Suprapubic skin (tissue), 4 donors: ENCODE results near the gene SLC25A10. TPM values are rescaled to one million over a fixed set of nuclear protein-coding genes. Genes with fewer than 3 reads are reported as not detected.

ENCODE experiments used
- DNase-seq, 2 donors: peaks; one replicate each; pipeline ENCODE4 v3.0.0-alpha.2; 2019; ENCODE audit warnings: low spot score in 2 of 2
- H3K27ac ChIP-seq: fragments of 200-600 bp; sonication (generic); one replicate; pipeline ENCODE4 v1.5.1; 2019
- H3K27me3 ChIP-seq: fragments of 200-600 bp; sonication (generic); one replicate; pipeline ENCODE4 v1.5.1; 2019
- H3K36me3 ChIP-seq: fragments of 200-600 bp; sonication (generic); one replicate; pipeline ENCODE4 v1.5.1; 2019
- H3K4me1 ChIP-seq: fragments of 200-600 bp; sonication (generic); one replicate; pipeline ENCODE4 v1.5.1; 2019
- H3K4me3 ChIP-seq: fragments of 200-600 bp; sonication (generic); one replicate; pipeline ENCODE4 v1.5.1; 2019; ENCODE audit warnings: mild to moderate bottlenecking
- H3K9me3 ChIP-seq: fragments of 200-600 bp; sonication (generic); one replicate; pipeline ENCODE4 v1.5.1; 2019
- EP300 ChIP-seq: sonication (generic); formaldehyde crosslinking; IDR thresholded peaks from one replicate; pipeline ENCODE4 v1.6.1; 2017; ENCODE audit warnings: antibody characterized with exemption
- POLR2A ChIP-seq, 2 donors: fragments of 450-650 bp; IDR thresholded peaks; one replicate each; pipeline ENCODE4 v1.6.1; 2017; ENCODE audit warnings: antibody characterized with exemption in 2 of 2, mild to moderate bottlenecking in 2 of 2, moderate library complexity in 2 of 2
- POLR2AphosphoS5 ChIP-seq, 3 donors: sonication (generic); formaldehyde crosslinking; IDR thresholded peaks; one replicate each; pipeline ENCODE4 v1.6.1; 2017; ENCODE audit warnings: antibody characterized with exemption in 3 of 3
- WGBS: methylation state at CpG from one replicate; pipeline ENCODE4 v1.1.5; 2018; 5-methylcytosine and 5-hydroxymethylcytosine counted together
- total RNA-seq, 4 donors: library from RNA; depleted of rRNA; stranded (reverse); fragments of >200 nt; gene quantifications; one replicate each; pipeline ENCODE4 v1.1.0, GENCODE V29; 2016
- TF ChIP-seq, protein P1 (sequence below), 2 donors: fragments of 200-600 bp in 1 of 2; fragments of 450-650 bp in 1 of 2; sonication (generic) in 1 of 2; IDR thresholded peaks; one replicate each; pipeline ENCODE4 v1.5.1; 2016 to 2019; ENCODE audit warnings: antibody characterized with exemption in 2 of 2, mild to moderate bottlenecking in 1 of 2, moderate library complexity in 1 of 2

The SLC25A10 gene
- total RNA-seq: 10 to 100 TPM; 14.1 to 32.0 (median 16.9) TPM

DNA sequence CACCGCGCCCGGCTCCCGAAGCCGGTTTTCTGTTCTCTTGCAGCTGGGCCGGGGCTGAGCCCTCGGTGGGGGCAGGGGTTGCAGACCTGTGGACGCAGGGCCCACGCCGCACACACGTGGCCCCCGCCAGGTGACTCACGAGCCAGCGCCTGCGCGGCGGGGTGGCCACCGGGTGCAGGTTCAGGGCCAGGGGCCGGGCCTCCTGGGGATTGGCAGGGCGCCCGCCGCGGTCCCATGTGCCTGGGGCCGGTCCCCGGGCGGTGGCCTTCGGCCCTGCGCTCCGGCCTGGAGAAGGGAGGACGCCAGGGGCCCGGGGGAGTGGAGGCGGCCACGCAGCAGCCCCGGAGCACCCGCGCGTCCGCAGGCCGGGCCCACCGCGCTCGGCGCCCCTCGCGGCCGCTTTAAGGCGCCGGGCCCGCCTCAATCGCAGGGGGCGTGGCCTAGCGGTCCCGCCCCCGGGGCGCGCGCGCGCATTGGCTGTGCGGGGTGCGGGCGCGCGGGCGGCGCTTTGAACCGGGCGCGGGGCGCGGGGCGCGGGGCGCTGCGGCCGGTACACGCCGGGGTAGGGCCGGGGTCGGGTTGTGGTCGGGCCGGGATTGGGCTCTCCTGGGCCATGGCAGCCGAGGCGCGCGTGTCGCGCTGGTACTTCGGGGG, at the start of gene SLC25A10:
SLC25A10 (plus strand) TSS at position 471 of the 654 bp plus-strand sequence; CDS start at position 614, 143 bp downstream.
- TF ChIP-seq EP300: no peak
- TF ChIP-seq, protein P1, sequence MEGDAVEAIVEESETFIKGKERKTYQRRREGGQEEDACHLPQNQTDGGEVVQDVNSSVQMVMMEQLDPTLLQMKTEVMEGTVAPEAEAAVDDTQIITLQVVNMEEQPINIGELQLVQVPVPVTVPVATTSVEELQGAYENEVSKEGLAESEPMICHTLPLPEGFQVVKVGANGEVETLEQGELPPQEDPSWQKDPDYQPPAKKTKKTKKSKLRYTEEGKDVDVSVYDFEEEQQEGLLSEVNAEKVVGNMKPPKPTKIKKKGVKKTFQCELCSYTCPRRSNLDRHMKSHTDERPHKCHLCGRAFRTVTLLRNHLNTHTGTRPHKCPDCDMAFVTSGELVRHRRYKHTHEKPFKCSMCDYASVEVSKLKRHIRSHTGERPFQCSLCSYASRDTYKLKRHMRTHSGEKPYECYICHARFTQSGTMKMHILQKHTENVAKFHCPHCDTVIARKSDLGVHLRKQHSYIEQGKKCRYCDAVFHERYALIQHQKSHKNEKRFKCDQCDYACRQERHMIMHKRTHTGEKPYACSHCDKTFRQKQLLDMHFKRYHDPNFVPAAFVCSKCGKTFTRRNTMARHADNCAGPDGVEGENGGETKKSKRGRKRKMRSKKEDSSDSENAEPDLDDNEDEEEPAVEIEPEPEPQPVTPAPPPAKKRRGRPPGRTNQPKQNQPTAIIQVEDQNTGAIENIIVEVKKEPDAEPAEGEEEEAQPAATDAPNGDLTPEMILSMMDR (IDR thresholded peaks at IDR 0.05): peak in 1 of 2 donors; percentile 5
- no peak for TF ChIP-seq POLR2A (IDR thresholded peaks at IDR 0.05)
- TF ChIP-seq POLR2AphosphoS5 (IDR thresholded peaks at IDR 0.05): peak in 1 of 3 donors; percentile 17
- DNase-seq: no peak
- Histone ChIP-seq H3K27me3 (no peaks in the 10 kb centered on the region), H3K36me3 (peaks cover 20% of the 10 kb centered on the region), H3K27ac (peak within 1 kb of the TSS; percentile 85), H3K9me3 (no peaks in the 10 kb centered on the region), H3K4me1 (peaks cover 55% of the 10 kb centered on the region), H3K4me3 (peak within 1 kb of the TSS; percentile 95)
- WGBS: under 1% methylated on average over 28 of the region's 89 CpGs

DNA sequence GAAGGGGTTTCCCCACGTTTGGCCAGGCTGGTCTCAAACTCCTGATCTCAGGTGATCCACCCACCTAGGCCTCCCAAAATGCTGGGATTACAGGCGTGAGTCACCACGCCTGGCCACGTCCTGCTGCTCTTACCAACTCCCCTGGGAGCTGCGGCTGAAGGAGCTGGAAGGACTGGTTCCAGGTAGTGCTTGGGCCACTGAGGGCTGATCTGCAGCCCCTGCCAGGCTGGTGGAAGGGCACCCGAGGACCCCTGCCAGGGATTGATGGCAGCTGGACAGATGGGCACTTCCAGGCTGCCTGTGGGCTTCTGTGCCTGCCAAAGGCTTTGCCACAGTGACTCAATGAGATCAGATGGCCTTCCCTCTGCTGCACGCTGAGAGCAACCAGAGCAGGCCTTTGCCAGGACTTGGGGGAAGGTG, 48.0 kb upstream of the SLC25A10 start:
- no peaks in the 10 kb centered on the region for H3K9me3 ChIP-seq
- no peak for TF ChIP-seq POLR2AphosphoS5 (IDR thresholded peaks at IDR 0.05)
- no peak for TF ChIP-seq EP300
- no peak for TF ChIP-seq POLR2A (IDR thresholded peaks at IDR 0.05)
- TF ChIP-seq, protein P1 (IDR thresholded peaks at IDR 0.05): no peak
- 65% methylated on average over 4 of the region's 7 CpGs for WGBS
- H3K27ac ChIP-seq: no peak overlapping the region
- H3K4me1 ChIP-seq: peaks cover 43% of the 10 kb centered on the region
- DNase-seq: no peak
- no peak overlapping the region for H3K4me3 ChIP-seq
- H3K36me3 ChIP-seq: peaks cover 3% of the 10 kb centered on the region
- no peaks in the 10 kb centered on the region for H3K27me3 ChIP-seq

GRCh38 chr17:81665205-81666091, 46.6 kb upstream of the SLC25A10 start:
- peak overlapping the region; percentile 94 for H3K27ac ChIP-seq
- no peak for DNase-seq
- H3K4me1 ChIP-seq: peaks cover 51% of the 10 kb centered on the region
- H3K27me3 ChIP-seq: no peaks in the 10 kb centered on the region
- no peaks in the 10 kb centered on the region for H3K9me3 ChIP-seq
- 60% methylated on average over 25 of the region's 30 CpGs for WGBS
- H3K36me3 ChIP-seq: peaks cover 17% of the 10 kb centered on the region
- TF ChIP-seq POLR2AphosphoS5 (IDR thresholded peaks at IDR 0.05) (no peak), EP300 (no peak), POLR2A (IDR thresholded peaks at IDR 0.05) (no peak)
- TF ChIP-seq, protein P1 (IDR thresholded peaks at IDR 0.05): no peak
- H3K4me3 ChIP-seq: peak overlapping the region; percentile 99

DNA sequence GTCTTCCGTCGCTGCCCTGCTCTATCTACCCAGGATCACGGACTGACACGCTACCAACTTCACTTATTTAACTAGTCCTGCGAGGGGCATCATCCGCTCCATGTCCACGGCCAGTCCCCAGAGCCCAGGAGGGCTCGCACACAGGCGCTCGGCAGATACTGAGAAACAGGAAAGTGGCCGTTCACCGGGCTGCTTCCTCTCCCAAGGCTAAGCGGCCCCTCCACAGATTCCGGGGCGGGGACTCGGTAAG, 46.1 kb upstream of the SLC25A10 start:
- Histone ChIP-seq H3K27me3 (no peaks in the 10 kb centered on the region), H3K4me3 (peak overlapping the region; percentile 99), H3K36me3 (peaks cover 22% of the 10 kb centered on the region), H3K4me1 (peaks cover 51% of the 10 kb centered on the region), H3K9me3 (no peaks in the 10 kb centered on the region), H3K27ac (peak overlapping the region; percentile 94)
- no peak for DNase-seq
- WGBS: under 1% methylated on average over 16 of the region's 16 CpGs
- no peak for TF ChIP-seq POLR2A (IDR thresholded peaks at IDR 0.05)

GRCh38 chr17:81666342-81667191, 45.5 kb upstream of the SLC25A10 start, which contains the start of the genes CCDC137 and OXLD1:
CCDC137 (plus strand) TSS chr17:81666737; CDS start chr17:81666767, 30 bp downstream.
OXLD1 (minus strand) TSS chr17:81666605; CDS start chr17:81666577, 28 bp downstream.
- no peaks in the 10 kb centered on the region for H3K9me3 ChIP-seq
- H3K36me3 ChIP-seq: peaks cover 28% of the 10 kb centered on the region
- 0% methylated on average over 33 of the region's 96 CpGs for WGBS
- peak within 1 kb of the TSS; percentile 94 for H3K27ac ChIP-seq
- peak within 1 kb of the TSS; percentile 99 for H3K4me3 ChIP-seq
- H3K4me1 ChIP-seq: peaks cover 48% of the 10 kb centered on the region
- TF ChIP-seq POLR2AphosphoS5 (IDR thresholded peaks at IDR 0.05) (peak; percentile 78 to 94 (median 79)), EP300 (no peak), POLR2A (IDR thresholded peaks at IDR 0.05) (peak; percentile 57 to 78)
- TF ChIP-seq, protein P1 (IDR thresholded peaks at IDR 0.05): no peak
- peak; percentile 97 for DNase-seq
- no peaks in the 10 kb centered on the region for H3K27me3 ChIP-seq
